NCI-H2081 treated with DMSO at 0.1 percent for 48 hours (cell line): Measurements from ENCODE around the gene WDR90.
"Not testable (repeated sequence)": the region's sequence is repeated elsewhere in the genome, so short reads cannot be mapped to it uniquely, and the experiment has no call there.

Source experiments
- DNase-seq: peaks from one replicate; lab custom pipeline; 2025; lab: John Stamatoyannopoulos, UW

Gene WDR90

DNA sequence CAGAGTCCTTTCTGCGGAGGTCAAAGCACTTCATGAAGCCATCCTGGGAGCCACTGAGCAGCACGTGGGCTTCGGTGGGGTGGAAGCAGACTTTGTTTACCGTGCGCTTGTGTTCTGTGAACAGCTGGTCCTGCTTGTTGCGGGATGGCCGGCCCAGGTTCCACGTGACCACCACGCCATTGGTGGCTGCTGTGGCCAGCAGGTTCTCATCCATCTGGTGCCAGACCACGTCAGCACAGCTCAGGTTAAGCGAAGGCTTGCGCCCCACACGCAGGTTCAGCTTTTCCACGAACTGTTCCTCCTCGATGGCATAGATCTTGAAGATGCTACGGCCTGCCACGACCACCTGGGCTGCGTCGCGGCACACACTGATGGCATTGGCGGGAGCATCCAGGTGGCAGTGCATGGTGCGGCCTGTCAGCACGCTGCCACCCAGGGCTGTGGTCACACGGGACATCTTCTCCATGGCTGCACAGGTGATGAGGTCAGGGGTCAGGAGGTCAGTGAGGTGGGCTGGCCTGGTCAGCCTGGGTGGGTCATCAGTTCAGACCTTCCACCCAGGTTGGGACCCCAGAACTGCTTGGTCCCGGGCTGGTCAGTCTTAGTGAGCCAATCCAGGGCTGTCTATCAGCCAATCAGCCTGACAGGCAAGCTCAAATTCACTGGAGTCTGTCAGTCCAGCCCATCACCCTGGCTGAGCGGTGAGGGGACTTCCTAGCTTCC is 40.2 kb downstream of the WDR90 start:
- no peak for DNase-seq

DNA sequence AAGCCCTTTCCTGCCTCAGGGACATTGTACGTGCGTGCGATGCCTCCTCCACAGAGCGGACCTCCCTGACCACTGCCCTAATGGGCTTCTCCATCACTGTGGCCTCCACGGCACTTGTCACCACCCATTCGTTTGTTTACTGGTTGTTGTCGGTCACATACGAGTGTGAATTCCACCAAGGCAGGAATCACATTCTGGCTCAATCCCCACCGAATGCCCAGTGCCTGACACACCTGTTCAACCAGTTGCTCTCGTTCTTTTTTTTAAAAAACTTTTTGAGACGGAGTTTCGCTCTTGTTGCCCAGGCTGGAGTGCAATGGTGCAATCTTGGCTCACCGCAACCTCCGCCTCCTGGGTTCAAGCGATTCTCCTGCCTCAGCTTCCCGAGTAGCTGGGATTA is 42.1 kb downstream of the WDR90 start:
- not testable (repeated sequence) for DNase-seq

DNA sequence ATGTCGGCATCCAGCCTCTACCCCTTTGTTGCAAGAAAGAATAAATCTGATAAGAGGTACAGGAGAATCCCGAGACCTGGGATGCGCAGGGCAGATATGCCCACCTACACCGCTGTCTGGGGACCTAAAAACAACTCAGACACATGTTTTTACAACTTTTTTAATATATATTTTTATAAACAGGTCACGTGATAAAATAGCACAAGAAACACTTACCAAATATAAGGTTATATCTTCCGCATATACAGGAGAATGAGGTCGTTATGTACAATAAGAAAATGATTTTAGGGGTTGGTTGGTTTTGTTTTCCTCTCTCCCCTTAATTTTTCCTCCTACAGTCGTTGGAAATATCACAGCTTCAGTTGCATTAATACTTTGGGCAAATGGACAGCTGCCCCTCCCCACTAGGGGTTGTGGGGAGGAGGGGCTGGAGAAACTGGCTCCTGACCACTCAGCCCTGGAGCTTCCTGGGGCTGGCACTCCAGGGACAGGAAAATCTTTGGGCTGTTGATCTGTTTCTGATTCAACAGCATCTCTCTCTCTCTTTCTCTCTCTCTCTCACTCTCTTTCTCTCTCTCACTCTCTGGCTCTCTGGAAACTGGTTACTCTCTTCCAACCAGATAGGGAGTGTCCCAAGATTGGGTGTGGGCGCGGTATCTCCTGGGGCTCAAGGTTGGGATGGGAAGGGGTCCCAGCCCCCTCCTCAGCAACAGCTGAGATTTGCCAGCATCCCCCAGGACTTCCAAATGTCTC is 43.4 kb downstream of the WDR90 start:
- no peak for DNase-seq

DNA sequence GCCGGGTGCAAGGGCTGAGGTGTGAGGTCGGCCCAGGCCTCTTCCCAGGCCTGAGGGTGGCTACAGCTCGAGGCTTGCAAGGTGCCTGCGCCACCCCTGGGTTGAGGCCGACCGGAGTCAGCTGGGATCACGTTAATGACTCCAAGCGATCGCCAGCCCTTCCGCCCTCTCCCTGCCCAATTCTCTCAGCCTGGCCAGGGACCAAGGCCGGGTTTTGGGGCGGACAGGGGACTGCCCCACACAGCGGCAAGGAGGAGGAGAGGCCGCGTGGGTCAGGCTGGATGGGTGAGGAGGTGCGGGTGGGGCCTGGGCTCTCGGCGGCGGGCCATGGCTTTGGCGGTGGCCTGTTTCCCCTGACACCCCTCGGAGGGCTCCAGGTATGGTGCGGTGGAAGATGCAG is 44.2 kb downstream of the WDR90 start:
- no peak for DNase-seq

DNA sequence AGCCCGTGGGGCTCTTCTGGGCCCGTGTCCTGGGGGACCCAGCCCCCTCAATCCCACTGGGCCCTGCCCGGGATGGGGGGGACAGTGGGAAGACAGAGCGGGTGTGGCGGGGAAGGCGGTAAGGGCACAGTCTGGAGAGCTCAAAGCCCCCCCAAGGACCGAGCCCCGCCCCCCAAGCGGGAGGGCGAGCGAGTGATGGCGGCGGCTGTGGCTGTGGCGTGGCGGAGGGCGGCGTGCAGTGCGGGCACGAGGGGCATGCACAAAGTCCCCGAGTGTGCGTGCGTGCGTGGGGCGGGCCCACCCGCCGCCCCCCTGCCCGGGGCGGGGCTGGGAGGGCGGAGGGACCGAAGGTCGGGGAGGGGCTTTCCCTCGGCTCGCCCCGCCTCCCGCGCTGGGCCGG is 44.6 kb downstream of the WDR90 start:
- no peak for DNase-seq

DNA sequence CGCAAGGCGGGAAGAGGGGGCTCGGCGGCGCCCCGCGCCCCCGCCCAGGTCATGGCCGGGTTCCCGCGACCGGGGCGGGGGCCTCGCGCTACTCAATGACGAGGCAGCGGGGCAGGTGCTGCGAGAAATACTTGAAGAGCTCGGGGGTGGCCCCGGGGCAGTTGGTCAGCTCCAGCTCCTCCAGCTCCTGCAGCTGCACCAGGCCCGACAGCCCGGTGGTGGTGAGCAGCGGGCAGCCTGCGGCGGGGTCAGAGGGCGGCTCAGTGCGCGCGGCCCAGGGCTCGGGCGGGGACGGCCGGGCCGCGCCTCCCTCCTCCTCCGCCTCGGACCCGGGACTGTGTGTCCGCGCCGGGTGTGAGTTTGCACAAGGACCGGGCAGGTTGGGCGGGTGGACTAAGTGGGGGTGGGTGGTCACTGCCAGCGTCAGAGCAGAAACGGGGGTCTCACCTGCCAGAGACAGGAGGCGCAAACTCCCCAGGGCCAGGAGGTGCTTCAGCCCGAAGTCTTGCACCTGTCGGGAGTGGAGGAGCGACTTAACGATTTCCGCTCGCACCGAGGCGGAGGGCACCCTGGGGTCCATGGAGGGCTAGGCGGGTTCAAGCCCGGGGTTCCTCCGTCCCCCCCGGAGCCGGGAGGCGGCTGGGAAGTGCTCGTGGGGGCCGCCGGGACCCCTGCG is 45.2 kb downstream of the WDR90 start:
- DNase-seq, result no peak

DNA sequence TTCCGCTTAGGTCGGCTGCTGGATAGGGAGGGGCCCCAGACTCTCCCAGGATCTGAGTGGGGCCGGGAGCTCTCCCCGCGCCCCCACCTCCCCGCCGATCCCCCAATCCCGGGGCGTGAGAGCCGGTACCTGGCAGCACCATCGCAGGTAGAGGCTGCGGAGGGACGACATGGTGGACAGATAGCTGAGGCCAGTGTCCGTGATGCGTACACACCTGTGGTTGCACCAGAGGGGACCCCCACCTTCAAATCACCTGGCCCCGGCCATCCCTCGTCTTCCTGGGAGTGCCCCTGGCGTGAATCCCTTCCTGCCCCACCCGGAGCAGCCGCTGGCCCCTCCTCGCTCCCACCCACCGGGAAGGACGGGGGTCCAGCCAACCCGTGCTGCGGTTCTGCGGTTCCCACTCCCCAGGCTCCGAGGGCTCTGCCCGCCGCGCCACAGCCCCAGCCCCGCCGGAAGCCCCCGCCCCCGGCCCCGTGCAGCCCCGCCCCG is 45.7 kb downstream of the WDR90 start:
- DNase-seq, result no peak

DNA sequence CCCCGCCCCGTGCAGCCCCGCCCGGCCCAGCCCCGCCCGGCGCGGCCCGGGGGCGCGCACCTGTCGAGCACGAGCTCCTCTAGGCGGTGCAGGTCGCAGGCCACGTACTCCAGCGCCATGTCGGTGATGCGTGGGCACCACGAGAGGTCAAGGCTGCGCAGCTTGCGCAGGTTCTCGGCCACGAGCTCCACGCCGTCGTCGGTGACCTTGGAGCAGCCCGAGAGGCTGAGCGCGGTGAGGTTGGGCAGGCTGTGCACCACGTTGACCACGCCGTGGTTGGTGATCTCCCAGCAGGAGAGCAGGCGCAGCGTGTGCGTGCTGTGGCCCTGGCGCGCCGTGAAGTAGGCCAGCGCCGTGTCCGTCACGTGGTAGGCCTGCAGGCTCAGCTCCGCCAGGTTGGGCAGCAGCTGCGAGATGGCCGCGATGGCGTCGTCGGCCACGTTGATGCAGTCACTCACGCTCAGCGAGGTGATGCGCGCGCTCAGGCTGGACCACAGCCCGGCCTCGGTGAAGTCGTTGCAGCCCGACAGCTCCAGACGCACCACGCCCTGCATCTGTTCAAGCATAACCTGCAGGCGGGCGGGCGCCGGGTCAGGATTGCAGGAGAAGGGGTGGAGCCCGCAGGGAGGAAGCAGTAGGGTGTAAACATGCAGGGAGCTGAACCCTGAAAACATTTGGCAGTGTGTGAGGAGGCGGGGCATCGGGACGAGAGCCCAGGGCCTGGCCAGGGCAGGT is 46.4 kb downstream of the WDR90 start:
- peak; percentile 71 for DNase-seq

DNA sequence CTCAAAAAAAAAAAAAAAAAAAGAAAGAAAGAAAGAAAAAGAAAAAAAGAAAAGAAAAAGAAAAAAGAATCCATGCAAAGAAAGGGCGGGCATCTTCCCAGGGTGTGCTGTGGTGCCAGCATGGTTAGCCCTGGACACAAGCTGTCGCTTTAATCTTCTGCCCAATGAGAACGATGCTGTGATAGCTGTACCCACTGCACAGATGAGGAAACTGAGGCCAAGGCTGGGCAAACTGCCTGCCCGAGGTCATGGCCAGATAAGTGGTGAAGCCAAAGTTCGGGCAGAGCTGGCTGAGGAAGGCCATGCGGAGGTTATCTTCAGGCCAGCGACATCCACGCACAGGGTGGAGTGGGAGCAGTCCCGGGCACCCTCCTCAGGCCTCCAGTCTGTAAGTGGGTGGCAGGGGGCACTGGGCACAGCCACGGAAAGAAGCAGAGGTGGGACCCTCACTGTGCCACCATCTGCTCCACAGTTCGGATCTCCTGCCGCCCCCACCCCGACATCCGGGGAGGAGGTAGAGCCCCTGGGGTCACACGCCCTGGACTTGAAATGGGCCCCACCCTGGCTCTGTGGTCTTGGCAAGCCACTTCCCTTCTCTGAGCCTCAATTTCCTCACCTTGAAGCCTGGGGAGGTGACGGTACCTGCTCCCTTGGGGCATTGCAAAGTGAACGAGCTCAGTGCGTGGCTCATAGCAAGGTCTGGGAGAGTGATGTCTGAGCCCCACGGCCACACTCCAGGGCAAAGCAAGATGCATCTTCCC is 49.9 kb downstream of the WDR90 start:
- no peak for DNase-seq

DNA sequence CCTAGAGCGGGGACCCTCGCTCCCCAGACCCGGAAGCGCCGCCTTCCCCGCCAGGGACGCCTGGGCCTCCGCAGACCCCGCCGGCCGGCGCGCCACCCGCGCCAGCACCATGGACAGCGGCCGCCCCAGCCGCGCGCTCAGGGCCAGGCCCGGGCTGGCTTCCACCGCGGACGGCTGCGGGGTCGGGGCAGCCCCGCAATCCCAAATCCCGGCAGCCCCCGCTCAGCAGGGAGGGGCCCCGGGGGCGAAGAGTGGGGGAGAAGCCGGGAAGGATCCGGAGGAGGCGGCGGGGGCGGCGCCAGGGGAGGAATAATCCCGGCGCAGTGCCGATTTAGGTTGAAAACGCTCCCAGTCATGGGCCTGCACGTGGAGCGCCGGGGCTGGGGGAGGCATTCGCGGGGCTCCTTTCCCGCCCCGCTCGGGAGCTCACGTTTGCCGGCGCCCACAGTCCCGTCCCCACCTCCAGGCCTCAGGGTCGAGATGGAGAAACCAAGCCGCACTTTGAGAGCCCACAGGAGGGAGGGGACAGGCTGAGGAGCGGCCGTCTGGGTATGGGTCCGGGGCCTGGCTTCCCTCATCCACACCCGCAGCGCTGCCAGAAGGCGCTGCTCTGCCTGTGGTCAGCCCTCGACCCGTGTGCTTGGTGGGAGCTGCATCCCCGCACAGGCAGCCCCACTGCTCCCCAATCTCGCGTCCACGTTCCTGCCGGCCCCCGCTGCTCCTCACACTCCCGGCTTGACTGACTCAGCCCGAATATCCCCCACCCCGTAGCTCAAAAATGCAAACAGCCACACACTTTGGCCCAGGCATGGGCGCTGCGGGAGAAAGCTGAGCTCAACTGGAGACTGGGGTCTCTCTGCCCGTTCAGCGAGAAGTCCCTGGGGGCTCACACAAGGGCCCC is 51.8 kb downstream of the WDR90 start:
- DNase-seq, result no peak

DNA sequence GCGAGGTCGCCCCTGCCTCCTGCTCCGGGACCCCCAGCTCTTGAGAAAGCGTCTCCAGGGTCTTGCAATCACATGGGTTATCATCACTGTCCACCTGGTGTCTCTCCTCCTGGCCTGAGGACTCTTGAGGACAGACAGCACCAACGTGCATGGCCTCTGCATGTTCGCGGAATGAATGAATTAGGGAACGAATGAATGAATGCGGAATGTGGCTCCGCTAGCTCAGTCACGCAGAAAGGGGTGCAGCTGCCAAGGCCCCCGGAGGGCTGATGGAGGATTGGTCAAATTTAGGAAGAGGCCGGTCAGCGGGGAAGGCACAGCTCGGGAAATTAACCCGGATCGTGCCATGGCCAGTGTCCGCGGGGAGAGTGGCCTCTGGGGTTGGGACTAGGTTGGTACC is 53.2 kb downstream of the WDR90 start:
- DNase-seq, result no peak

DNA sequence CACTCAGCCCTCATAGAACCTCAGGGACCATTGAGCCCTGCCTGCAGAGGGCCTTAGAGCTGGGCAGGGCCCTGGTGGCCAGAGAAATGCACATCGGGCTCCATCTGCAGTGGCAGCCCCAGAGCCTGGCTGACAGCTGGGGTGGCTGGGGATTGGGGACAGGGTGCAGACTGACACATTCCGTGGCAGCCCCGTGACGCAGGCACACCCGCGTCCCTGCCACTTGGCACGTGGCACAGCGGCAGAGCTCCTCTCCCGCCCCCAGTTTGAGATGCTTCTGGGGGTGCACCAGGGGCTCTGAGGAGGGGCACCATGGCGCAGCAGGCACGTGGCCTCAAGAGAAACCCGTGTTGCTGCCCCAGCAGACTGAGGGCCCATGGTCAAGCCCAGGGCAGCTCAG is 54.2 kb downstream of the WDR90 start:
- DNase-seq, result no peak

DNA sequence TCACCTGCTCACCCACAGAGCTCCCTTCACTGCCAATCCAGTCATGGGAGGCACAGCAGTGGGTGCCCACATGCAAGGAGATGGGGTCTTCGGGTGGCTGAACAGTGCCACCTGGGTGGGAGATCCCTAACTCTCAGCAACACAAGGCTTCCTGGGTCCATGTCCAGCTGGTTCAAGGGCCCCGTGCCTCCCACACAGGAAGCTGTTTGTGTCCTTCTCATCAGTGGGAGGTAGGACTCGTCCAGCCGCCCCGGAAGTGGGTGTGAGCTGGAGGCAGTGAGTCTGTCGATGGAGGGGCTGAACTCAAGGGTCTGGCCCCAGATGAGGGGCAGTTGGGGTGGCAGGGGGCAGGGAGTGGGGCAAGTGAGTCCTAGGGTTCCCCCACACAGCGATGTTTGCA is 54.9 kb downstream of the WDR90 start:
- DNase-seq, result no peak

DNA sequence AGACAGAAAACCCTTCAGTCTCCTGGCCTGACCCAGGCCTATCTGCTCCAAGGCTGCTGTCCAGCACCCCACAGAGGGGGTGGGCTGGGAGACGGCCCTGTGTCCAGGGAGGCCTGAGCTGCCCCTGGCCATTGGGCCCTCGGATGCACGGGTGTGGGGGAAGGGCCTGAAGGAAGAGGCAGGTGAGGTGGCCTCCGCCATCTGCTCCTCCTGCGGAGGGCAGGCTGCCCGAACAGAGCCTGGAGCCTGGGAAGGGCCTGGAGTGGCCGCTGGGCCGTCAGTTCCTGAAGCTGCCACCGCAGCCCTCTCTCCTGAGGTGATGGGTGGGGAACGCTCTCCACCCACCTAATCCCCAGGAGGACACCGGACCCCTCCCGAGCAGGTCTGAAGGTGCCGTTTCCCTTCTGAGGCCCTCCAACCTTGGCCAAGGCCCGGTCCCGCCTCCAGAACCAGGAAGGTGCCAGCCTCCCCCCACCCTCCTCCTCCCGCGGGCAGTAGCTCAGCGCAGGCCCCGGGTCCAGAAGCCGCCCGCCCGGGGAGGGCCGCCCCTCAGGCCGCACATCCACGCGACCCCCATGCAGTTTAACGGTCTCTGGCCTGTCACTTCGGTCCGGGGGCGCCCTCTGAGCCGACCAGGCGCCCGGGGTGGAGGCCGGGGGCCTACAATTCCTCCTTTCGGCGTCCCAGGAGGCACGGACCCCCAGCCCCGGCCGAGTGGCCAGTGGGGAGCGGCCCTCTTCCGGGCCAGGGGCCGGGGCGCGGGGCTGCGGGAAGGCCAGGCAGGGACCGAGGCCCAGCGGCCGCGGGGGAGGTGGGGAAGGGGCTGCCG is 55.6 kb downstream of the WDR90 start:
- no peak for DNase-seq

DNA sequence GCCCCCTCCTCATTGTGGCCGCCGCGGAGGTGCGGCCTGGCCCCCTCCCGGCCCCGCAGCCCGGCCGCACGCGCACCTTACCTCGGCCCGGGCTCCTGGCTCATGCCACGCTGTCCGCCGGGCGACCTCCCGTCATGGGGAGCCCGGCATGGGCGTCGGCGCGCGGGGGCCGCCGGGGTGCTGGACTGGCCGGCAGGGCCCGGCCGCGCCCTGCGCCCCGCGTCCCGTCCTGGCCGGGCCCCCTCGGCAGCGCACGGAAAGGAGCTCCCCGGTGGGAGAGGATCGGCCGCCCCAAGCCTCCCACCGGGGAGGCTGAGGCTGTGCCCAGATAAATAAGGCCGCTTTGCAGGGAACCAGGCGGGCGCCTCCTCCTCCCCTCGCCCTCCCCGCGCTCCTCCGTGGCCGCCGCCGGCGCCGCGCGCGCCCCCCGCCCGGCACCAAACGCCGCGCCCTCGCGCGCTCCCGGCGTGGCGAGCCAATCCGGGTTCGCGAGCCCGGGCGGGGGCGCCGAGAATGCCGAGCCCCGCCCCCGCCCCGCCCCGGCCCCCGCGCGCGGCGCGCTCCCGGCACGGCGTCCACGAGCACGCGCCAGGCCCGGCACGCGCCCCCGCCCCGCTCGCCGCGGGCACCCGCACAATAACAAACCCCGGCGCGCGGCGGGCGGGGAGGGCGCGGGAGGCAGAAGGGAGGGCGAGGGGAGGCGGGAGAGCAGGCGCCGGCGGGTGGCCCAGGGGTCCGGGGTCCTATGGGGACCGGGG is 56.4 kb downstream of the WDR90 start, which contains the start of gene FBXL16:
TSS of gene FBXL16 (minus strand) at position 371 of the 758 bp plus-strand sequence. CDS start 8,396 bp downstream, outside the sequence.
- DNase-seq, result no peak

DNA sequence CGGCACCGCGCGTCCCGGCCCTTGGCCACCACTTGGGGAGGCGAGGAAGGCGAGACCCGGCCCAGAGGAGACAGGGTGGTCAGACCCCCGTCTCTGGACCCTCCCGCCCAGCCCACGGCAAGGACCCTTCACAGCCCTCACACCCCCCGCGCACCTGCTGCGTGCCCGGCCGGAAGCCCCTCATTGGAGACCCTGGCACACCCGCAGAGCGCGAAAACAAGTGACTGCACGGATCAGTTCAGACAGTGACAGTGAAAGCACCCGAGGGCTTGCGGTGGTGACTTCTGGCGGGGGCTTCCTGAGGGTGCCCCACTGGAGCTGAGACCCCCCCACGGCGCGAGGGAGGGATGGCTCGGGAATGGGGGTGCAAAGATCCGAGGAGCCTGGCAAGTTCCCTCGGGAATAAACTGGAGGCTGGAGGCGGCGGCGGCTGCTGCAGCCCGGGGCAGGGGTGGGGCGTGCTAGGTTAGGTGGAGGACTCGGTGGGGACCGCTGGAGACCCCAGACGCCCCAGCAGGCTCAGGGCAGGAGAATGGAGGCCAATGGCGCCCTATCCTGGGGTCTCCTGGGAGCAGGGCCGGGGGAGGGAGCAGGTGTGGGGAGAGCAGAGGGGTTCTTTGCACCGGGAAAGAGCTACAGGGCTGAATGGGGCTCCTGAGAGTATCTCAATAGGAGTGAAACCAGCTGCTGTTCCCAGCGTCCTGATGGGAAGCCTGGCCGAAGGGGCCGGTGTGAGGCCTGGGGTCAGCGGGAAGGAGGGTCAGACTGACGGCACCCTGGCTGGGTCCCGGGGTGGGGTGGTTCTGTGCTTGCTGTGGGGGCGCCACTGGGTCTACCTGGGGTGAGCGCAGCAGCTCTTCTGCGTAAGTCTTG is 57.3 kb downstream of the WDR90 start:
- no peak for DNase-seq

DNA sequence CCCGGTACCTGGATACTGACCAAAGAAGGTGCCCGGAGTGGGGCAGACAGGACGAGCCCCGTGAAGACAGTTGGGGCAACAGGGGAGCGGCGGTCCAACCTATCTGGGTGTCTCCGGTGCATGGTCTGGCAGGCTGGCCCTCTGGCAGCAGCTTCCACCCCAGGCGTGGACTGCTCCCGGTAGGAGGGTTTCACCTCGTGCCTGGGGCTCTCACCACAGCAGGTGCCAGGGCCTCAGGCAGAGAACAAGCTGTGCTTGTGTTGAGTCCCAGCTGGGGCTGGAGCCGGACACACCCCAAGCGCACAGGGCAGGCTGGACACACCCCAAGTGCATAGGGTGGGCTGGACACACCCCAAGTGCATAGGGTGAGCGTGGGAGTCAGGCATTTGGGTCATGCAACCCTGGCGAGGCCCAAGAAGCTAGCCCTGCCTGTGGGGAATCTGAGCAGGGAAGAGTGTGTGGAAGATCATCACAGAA is 57.9 kb downstream of the WDR90 start:
- DNase-seq, result no peak

DNA sequence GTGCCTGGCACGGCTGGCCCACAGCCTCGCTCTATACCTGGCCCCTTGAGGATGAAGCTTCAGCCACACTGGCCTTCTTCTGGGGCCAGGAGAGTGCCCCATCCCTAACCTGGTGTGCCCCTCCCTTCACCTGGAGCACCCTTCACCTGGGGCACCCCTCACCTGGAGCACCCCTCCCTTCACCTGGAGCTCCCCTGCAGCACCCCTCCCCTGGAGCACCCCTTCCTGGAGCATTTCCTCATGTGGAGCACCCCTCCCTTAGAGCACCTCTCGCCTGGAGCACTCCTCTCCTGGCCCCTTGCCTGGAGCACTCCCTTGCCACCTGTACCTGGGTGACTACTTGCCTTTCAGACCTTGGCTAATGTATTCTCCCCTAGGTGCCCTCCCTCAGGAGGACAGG is 58.9 kb downstream of the WDR90 start:
- no peak for DNase-seq
